ENCODE results near the gene LYPD1.

The LYPD1 gene

DNA sequence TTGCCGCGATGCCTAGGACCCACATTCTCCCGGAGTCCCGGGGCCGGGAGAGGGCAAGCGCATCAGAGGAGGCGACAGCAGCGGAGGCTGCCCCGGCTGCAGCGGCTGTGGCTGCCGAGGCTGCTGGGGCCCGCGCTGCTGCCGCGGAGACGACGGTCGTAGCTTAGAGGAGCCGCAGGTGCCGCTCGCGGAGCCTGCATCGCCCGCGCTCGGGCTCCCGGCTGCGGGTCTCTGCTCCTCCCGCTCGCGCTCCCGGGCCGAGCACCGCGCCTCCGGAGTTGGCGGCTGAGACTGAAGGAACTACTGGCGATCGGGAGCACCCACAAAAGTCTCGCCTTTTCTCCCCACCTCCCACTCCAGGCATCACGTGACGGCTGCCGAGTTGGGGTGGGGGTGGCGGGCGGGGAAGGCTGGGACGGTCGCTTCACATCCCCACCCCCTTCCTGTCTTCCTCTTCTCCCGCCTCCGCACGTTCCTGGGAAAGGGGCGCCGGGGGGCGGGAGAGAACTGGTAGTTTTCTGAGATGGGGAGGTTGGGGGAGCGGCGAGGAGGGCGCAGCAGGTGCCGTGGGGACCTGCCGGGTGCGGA lies at the start of gene LYPD1 (continued):
- TF ChIP-seq ZNF302 (tag by site-specific recombination; IDR thresholded peaks at IDR 0.05; ENCODE audit: low read depth) (no peak), ZNF521 (tag by site-specific recombination; IDR thresholded peaks at IDR 0.05) (no peak), ZNF654 (tag by site-specific recombination; IDR thresholded peaks at IDR 0.05; ENCODE audit: low read depth) (no peak), PRDM1 (tag by site-specific recombination; IDR thresholded peaks at IDR 0.05) (no peak), SCRT1 (tag by site-specific recombination; IDR thresholded peaks at IDR 0.05; ENCODE audit: borderline replicate concordance) (no peak), OSR2 (tag by site-specific recombination; IDR thresholded peaks at IDR 0.05) (peak; percentile 43; the same call in 1 of the 2 replicates), TCF7L2 (IDR thresholded peaks at IDR 0.05; ENCODE audit: borderline replicate concordance, low read depth, low read length) (no peak), ZNF121 (tag by site-specific recombination; IDR thresholded peaks at IDR 0.05) (no peak), GLI2 (tag by site-specific recombination; IDR thresholded peaks at IDR 0.05; ENCODE audit: borderline replicate concordance, low read depth) (no peak), BCL11B (tag by site-specific recombination; IDR thresholded peaks at IDR 0.05; ENCODE audit: low read depth) (no peak), SETDB1 (IDR thresholded peaks at IDR 0.05; ENCODE audit: insufficient read length, low read length) (no peak), IKZF3 (tag by site-specific recombination; IDR thresholded peaks at IDR 0.05) (peak; percentile 81), ZNF561 (tag by site-specific recombination; IDR thresholded peaks at IDR 0.05; ENCODE audit: borderline replicate concordance) (no peak), ZNF843 (tag by site-specific recombination; IDR thresholded peaks at IDR 0.05) (0 out of 2 replicates have a peak, but pooled peaks have one; percentile 33), KLF16 (tag by site-specific recombination; IDR thresholded peaks at IDR 0.05) (0 out of 2 replicates have a peak, but pooled peaks have one; percentile 25), ZXDB (tag by site-specific recombination; IDR thresholded peaks at IDR 0.05) (no peak), ZNF112 (tag by site-specific recombination; IDR thresholded peaks at IDR 0.05) (no peak), HOXA7 (CRISPR knock-in tag; IDR thresholded peaks at IDR 0.05; ENCODE audit: borderline replicate concordance) (no peak), ZNF16 (tag by site-specific recombination; IDR thresholded peaks at IDR 0.05; ENCODE audit: low read depth) (no peak), ZNF138 (tag by site-specific recombination; IDR thresholded peaks at IDR 0.05; ENCODE audit: borderline replicate concordance) (no peak), ZNF221 (tag by site-specific recombination; IDR thresholded peaks at IDR 0.05; ENCODE audit: borderline replicate concordance) (no peak), ZNF664 (tag by site-specific recombination; IDR thresholded peaks at IDR 0.05) (peak; percentile 85), ZNF223 (tag by site-specific recombination; IDR thresholded peaks at IDR 0.05) (no peak), ZNF529 (tag by site-specific recombination; IDR thresholded peaks at IDR 0.05; ENCODE audit: insufficient replicate concordance) (no peak), ZSCAN30 (tag by site-specific recombination; IDR thresholded peaks at IDR 0.05) (no peak), ZBTB48 (tag by site-specific recombination; IDR thresholded peaks at IDR 0.05) (no peak), ZNF837 (tag by site-specific recombination; IDR thresholded peaks at IDR 0.05) (no peak), ZNF48 (tag by site-specific recombination; IDR thresholded peaks at IDR 0.05) (no peak), KLF10 (tag by site-specific recombination; IDR thresholded peaks at IDR 0.05) (no peak; the same call in 1 of the 2 replicates), MEIS1 (CRISPR knock-in tag; IDR thresholded peaks at IDR 0.05; ENCODE audit: borderline replicate concordance) (no peak), ZNF23 (tag by site-specific recombination; IDR thresholded peaks at IDR 0.05; ENCODE audit: borderline replicate concordance) (no peak), ZBTB44 (tag by site-specific recombination; IDR thresholded peaks at IDR 0.05) (no peak), ZBTB17 (tag by site-specific recombination; IDR thresholded peaks at IDR 0.05) (no peak), ZNF624 (tag by site-specific recombination; IDR thresholded peaks at IDR 0.05) (no peak), ZNF626 (tag by site-specific recombination; IDR thresholded peaks at IDR 0.05) (no peak)
- TF ChIP-seq, protein P1, sequence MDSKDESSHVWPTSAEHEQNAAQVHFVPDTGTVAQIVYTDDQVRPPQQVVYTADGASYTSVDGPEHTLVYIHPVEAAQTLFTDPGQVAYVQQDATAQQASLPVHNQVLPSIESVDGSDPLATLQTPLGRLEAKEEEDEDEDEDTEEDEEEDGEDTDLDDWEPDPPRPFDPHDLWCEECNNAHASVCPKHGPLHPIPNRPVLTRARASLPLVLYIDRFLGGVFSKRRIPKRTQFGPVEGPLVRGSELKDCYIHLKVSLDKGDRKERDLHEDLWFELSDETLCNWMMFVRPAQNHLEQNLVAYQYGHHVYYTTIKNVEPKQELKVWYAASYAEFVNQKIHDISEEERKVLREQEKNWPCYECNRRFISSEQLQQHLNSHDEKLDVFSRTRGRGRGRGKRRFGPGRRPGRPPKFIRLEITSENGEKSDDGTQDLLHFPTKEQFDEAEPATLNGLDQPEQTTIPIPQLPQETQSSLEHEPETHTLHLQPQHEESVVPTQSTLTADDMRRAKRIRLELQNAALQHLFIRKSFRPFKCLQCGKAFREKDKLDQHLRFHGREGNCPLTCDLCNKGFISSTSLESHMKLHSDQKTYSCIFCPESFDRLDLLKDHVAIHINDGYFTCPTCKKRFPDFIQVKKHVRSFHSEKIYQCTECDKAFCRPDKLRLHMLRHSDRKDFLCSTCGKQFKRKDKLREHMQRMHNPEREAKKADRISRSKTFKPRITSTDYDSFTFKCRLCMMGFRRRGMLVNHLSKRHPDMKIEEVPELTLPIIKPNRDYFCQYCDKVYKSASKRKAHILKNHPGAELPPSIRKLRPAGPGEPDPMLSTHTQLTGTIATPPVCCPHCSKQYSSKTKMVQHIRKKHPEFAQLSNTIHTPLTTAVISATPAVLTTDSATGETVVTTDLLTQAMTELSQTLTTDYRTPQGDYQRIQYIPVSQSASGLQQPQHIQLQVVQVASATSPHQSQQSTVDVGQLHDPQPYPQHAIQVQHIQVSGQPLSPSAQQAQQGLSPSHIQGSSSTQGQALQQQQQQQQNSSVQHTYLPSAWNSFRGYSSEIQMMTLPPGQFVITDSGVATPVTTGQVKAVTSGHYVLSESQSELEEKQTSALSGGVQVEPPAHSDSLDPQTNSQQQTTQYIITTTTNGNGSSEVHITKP (tag by site-specific recombination; IDR thresholded peaks at IDR 0.05): no peak
- TF ChIP-seq, protein P2, sequence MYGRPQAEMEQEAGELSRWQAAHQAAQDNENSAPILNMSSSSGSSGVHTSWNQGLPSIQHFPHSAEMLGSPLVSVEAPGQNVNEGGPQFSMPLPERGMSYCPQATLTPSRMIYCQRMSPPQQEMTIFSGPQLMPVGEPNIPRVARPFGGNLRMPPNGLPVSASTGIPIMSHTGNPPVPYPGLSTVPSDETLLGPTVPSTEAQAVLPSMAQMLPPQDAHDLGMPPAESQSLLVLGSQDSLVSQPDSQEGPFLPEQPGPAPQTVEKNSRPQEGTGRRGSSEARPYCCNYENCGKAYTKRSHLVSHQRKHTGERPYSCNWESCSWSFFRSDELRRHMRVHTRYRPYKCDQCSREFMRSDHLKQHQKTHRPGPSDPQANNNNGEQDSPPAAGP (tag by site-specific recombination; IDR thresholded peaks at IDR 0.05): no peak
